ENCODE results near the gene PRSS1.

Gene PRSS1

DNA sequence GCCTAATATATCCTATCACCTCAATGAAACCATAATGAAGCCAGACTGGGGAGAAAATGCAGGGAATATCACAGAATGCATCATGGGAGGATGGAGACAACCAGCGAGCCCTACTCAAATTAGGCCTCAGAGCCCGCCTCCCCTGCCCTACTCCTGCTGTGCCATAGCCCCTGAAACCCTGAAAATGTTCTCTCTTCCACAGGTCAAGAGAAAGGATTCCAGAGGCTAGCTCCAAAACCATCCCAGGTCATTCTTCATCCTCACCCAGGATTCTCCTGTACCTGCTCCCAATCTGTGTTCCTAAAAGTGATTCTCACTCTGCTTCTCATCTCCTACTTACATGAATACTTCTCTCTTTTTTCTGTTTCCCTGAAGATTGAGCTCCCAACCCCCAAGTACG, 53.0 kb downstream of the PRSS1 start:
- Mint-ChIP-seq H3K4me3 (peak overlapping the region; percentile 94 to 95), H3K27me3 (no peaks in the 10 kb centered on the region), H3K4me1 (peaks cover 88% of the 10 kb centered on the region), H3K27ac (peak overlapping the region; percentile 95 to 99), H3K9me3 (no peaks in the 10 kb centered on the region)
- ATAC-seq (no peak), DNase-seq (no peak)
